Right lobe of liver (tissue), 6 donors: ENCODE data around the gene METTL14. TPM values are rescaled to one million over a fixed set of nuclear protein-coding genes. Genes with fewer than 3 reads are reported as not detected.
A peak's percentile ranks its signal among the peaks of the same experiment; 100 is the strongest.

Source experiments
- ATAC-seq, 4 donors: fragments of 200-7000 bp; cut with Tn5 transposase; one replicate each; pipeline ENCODE4 v1.9.1; 2020; ENCODE audit warnings: mild to moderate bottlenecking in 4 of 4, moderate library complexity in 4 of 4
- DNase-seq, 3 donors: peaks; one replicate each; pipeline ENCODE4 v3.0.0-alpha.2; 2020
- H3K27ac ChIP-seq, 3 donors: fragments of 200-600 bp; one replicate each; pipeline ENCODE4 v1.8.0; 2022
- H3K27me3 ChIP-seq, 2 donors: fragments of 200-600 bp; one replicate each; pipeline ENCODE4 v1.8.0; 2022
- H3K36me3 ChIP-seq, 4 donors: fragments of 200-600 bp; sonication (generic) in 1 of 4; one replicate each; pipeline versions ENCODE4 v1.5.1 to v1.8.0; 2017 to 2022; ENCODE audit warnings: control low read depth in 1 of 4
- H3K4me1 ChIP-seq, 4 donors: fragments of 200-600 bp; sonication (generic) in 1 of 4; one replicate each; pipeline versions ENCODE4 v1.5.1 to v1.8.0; 2017 to 2022; ENCODE audit warnings: control low read depth in 1 of 4
- H3K4me3 ChIP-seq, 3 donors: fragments of 200-600 bp; one replicate each; pipeline ENCODE4 v1.8.0; 2022
- H3K9me3 ChIP-seq, 4 donors: fragments of 200-600 bp; sonication (generic) in 1 of 4; one replicate each; pipeline versions ENCODE4 v1.5.1 to v1.8.0; 2017 to 2022; ENCODE audit warnings: control low read depth in 1 of 4
- POLR2A ChIP-seq: fragments of 450-650 bp; IDR thresholded peaks from one replicate; pipeline ENCODE4 v1.6.1; 2017; ENCODE audit warnings: antibody characterized with exemption, mild to moderate bottlenecking
- WGBS: methylation state at CpG from one replicate; pipeline ENCODE4 v1.1.6; 2018; ENCODE audit warnings: low coverage, low lambda C conversion rate; ENCODE audit not compliant: insufficient coverage; ENCODE audit errors: missing lambda C conversion rate; 5-methylcytosine and 5-hydroxymethylcytosine counted together
- intact Hi-C, 2 donors: fragments of 100-400 bp; cut with DNase I; formaldehyde crosslinking; loops; one replicate each; pipeline versions ENCODE4 v1.11.2 to v1.14.1; 2022
- total RNA-seq, 6 experiments: library from RNA; depleted of rRNA in 2 of 6; stranded (reverse); fragments of >200 nt in 2 of 6; fragmentation: NEBNext Ultra II Directional in 3 of 6; extraction: Animal tissue kit (Norgen Biotek cat#: 25700) in 3 of 6; gene quantifications; one replicate each; pipeline versions ENCODE4 v1.1.0 to v1.2.4, GENCODE V29; 2016 to 2023
- TF ChIP-seq, protein P1 (sequence below), 4 donors: fragments of 200-600 bp in 3 of 4; fragments of 450-650 bp in 1 of 4; IDR thresholded peaks; one replicate each; pipeline versions ENCODE4 v1.5.1 to v1.8.0; 2016 to 2022; ENCODE audit warnings: antibody characterized with exemption in 4 of 4, mild to moderate bottlenecking in 2 of 4
- donor health status: DM: no; HTN: yes; CAD: no.
- donor health status: DM: no; HTN: no; CAD: no.
- donor health status: DM: no; HTN: no; CAD: no.
- donor health status: DM: no; HTN: yes; CAD: no.
- donor health status: DM: no; HTN: yes; CAD: no.

The METTL14 gene
- total RNA-seq, 6 experiments from 2014 or later, result 19.5 to 33.0 (median 25.9) TPM

DNA sequence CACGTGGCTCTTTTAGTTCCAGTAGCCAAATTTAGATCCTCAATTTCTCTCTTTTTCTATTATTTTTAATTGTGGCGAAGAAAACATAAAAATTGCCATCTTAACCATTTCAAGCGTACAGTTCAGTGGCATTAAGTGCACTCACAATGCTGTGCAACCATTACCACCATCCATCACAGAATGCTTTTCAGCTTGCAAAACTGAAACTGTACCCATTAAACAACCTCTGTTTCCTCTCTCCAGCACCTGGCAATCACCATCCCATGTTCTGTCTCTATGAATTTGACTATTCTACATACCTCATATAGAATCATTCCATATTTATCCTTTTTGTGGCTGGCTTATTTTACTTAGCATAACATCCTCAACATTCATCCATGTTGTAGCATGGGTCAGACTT, 74.9 kb downstream of the METTL14 start:
- intact Hi-C loops, result no loop called here
- no peak for DNase-seq
- Histone ChIP-seq H3K27me3 (no peaks in the 10 kb centered on the region), H3K27ac (no peak overlapping the region), H3K36me3 (peaks cover 0 to 18% (median 9%) of the 10 kb centered on the region in 4 donors), H3K4me1 (peaks cover 0 to 45% (median 13%) of the 10 kb centered on the region in 4 donors), H3K4me3 (no peak overlapping the region), H3K9me3 (no peaks in the 10 kb centered on the region)
- no peak for ATAC-seq
- TF ChIP-seq, protein P1, sequence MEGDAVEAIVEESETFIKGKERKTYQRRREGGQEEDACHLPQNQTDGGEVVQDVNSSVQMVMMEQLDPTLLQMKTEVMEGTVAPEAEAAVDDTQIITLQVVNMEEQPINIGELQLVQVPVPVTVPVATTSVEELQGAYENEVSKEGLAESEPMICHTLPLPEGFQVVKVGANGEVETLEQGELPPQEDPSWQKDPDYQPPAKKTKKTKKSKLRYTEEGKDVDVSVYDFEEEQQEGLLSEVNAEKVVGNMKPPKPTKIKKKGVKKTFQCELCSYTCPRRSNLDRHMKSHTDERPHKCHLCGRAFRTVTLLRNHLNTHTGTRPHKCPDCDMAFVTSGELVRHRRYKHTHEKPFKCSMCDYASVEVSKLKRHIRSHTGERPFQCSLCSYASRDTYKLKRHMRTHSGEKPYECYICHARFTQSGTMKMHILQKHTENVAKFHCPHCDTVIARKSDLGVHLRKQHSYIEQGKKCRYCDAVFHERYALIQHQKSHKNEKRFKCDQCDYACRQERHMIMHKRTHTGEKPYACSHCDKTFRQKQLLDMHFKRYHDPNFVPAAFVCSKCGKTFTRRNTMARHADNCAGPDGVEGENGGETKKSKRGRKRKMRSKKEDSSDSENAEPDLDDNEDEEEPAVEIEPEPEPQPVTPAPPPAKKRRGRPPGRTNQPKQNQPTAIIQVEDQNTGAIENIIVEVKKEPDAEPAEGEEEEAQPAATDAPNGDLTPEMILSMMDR (IDR thresholded peaks at IDR 0.05), result no peak
- TF ChIP-seq POLR2A, result no peak
- 87% methylated on average over 3 of the region's 3 CpGs for WGBS

DNA sequence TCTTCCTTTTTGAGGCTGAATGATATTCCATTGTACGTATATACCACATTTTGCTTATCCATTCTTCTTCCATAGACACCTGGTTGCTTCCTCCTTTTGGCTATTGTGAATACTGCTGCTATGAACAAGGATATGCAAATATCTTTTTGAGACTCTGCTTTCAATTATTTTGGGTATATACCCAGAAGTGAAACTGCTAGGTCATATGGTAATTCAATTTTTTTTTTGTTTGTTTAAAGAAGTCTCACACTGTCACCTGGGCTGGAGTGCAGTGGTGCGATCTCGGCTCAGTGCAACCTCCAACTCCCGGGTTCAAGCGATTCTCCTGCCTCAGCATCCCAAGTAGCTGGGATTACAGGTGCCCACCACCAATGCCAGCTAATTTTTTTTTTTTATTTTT, 75.3 kb downstream of the METTL14 start:
- no peak overlapping the region for H3K27ac ChIP-seq
- intact Hi-C loops, result no loop called here
- H3K4me1 ChIP-seq, result peaks cover 0 to 43% (median 13%) of the 10 kb centered on the region in 4 donors
- peaks cover 0 to 19% (median 9%) of the 10 kb centered on the region in 4 donors for H3K36me3 ChIP-seq
- no peaks in the 10 kb centered on the region for H3K9me3 ChIP-seq
- TF ChIP-seq, protein P1 (IDR thresholded peaks at IDR 0.05), result no peak
- TF ChIP-seq POLR2A, result no peak
- no peak for ATAC-seq
- no peak for DNase-seq
- no peak overlapping the region for H3K4me3 ChIP-seq
- 88% methylated on average over 5 of the region's 5 CpGs for WGBS
- no peaks in the 10 kb centered on the region for H3K27me3 ChIP-seq

DNA sequence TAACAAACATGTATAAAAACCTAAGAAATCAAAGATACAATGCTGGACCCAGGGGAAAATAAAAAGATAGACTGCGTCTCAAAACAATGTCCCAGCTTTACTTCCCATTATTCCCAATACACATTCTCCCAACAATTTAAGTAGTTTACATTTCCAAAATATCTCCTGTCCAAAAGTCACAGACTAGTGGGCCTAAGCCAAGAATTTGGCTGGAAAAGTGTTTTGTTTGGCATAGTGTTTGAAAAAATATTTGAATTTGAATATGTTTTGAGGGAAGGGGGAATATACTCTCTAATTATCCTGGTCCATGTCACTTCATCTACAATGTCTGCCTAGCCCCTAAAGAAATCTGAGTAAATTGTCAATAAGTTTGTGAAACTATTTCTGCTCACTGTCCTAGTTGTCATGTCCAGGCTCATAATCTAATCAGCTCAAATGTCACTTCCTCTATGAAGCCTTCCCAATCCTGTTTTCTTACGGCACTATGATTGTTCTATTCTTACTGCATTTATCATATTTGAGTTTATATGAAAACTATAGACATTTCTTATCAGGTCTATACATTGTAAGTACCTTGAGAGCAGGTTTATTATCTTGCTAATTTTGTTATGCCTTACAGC, 76.3 kb downstream of the METTL14 start:
- no peak overlapping the region for H3K4me3 ChIP-seq
- peak overlapping the region in 1 of 3 donors; percentile 13 for H3K27ac ChIP-seq
- TF ChIP-seq POLR2A, result no peak
- TF ChIP-seq, protein P1 (IDR thresholded peaks at IDR 0.05), result no peak
- DNase-seq, result no peak
- intact Hi-C loops, result no loop called here
- no peaks in the 10 kb centered on the region for H3K9me3 ChIP-seq
- 42% methylated on average over 2 of the region's 2 CpGs for WGBS
- peaks cover 0 to 27% (median 13%) of the 10 kb centered on the region in 4 donors for H3K36me3 ChIP-seq
- H3K27me3 ChIP-seq, result no peaks in the 10 kb centered on the region
- H3K4me1 ChIP-seq, result peaks cover 0 to 36% (median 11%) of the 10 kb centered on the region in 4 donors
- peak; percentile 20 to 51 (median 36) for ATAC-seq

DNA sequence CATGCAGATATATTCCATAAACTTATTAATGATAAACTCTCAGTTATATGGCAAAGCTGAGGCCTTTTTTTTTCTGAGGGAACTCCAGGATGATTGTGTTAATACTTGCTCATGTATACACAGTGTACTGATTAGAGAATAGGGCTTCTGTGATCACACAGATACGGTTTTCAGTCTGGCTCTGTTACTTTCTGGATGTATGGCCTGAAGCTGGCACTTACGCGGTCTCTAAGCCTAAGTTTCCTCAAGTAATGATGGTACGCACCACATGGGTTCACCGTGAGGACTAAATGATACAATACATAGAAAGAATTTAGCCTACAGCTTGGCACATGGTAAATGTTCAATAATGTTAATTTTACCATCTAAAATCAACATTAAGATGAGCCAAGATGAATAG, 77.0 kb downstream of the METTL14 start:
- intact Hi-C loops, result no loop called here
- H3K4me3 ChIP-seq, result no peak overlapping the region
- no peak for DNase-seq
- H3K27me3 ChIP-seq, result no peaks in the 10 kb centered on the region
- TF ChIP-seq, protein P1 (IDR thresholded peaks at IDR 0.05), result no peak
- no peak for TF ChIP-seq POLR2A
- H3K27ac ChIP-seq, result no peak overlapping the region
- WGBS, result 63% methylated on average over 5 of the region's 5 CpGs
- H3K9me3 ChIP-seq, result no peaks in the 10 kb centered on the region
- peaks cover 0 to 36% (median 9%) of the 10 kb centered on the region in 4 donors for H3K4me1 ChIP-seq
- ATAC-seq, result peak in 1 of 4 donors; percentile 17
- peaks cover 0 to 32% (median 14%) of the 10 kb centered on the region in 4 donors for H3K36me3 ChIP-seq
